HG03280 (cell line): Measurements from ENCODE around the gene ADGRD2.

Experiments
- ATAC-seq: cut with Tn5 transposase; IDR thresholded peaks from one replicate; pipeline ENCODE4 v1.9.1; 2021; ENCODE audit warnings: mild to moderate bottlenecking, moderate library complexity; ENCODE audit not compliant: unreplicated experiment

Gene ADGRD2

GRCh38 chr9:124456341-124457078 is 6.3 kb downstream of the ADGRD2 start:
- no peak for ATAC-seq

GRCh38 chr9:124457079-124457886 is 7.0 kb downstream of the ADGRD2 start:
- ATAC-seq = no peak

- ATAC-seq = no peak
These were observed 7.7 kb downstream of the ADGRD2 start for GRCh38 chr9:124457887-124458431.

- no peak for ATAC-seq
These were observed 8.2 kb downstream of the ADGRD2 start for GRCh38 chr9:124458441-124458840.

GRCh38 chr9:124462739-124463138 is 12.5 kb downstream of the ADGRD2 start:
- no peak for ATAC-seq

- ATAC-seq = no peak
These were observed 15.5 kb downstream of the ADGRD2 start for GRCh38 chr9:124465736-124466135.

- ATAC-seq = no peak
These were observed 17.3 kb downstream of the ADGRD2 start for GRCh38 chr9:124467410-124468060.

GRCh38 chr9:124468061-124468740 is 17.9 kb downstream of the ADGRD2 start:
- ATAC-seq = no peak

GRCh38 chr9:124469011-124469832 is 19.0 kb downstream of the ADGRD2 start:
- ATAC-seq = no peak

- ATAC-seq = no peak
These were observed 20.1 kb downstream of the ADGRD2 start for GRCh38 chr9:124470306-124470705.

- no peak for ATAC-seq
These were observed 20.5 kb downstream of the ADGRD2 start for GRCh38 chr9:124470726-124471125.

GRCh38 chr9:124471761-124472160 is 21.5 kb downstream of the ADGRD2 start:
- ATAC-seq = no peak

GRCh38 chr9:124472770-124473169 is 22.5 kb downstream of the ADGRD2 start:
- no peak for ATAC-seq

GRCh38 chr9:124473310-124473709 is 23.1 kb downstream of the ADGRD2 start:
- no peak for ATAC-seq

- no peak for ATAC-seq
These were observed 23.9 kb downstream of the ADGRD2 start for GRCh38 chr9:124474151-124474550.

- ATAC-seq = no peak
These were observed 25.1 kb downstream of the ADGRD2 start for GRCh38 chr9:124475158-124475867.

GRCh38 chr9:124475868-124476690 is 25.8 kb downstream of the ADGRD2 start:
- no peak for ATAC-seq

GRCh38 chr9:124477211-124477647 is 27.0 kb downstream of the ADGRD2 start:
- no peak for ATAC-seq
